ENCODE measurements around the gene DNAJC5. TPM values are rescaled to one million over a fixed set of nuclear protein-coding genes. Genes with fewer than 3 reads are reported as not detected.

Gene DNAJC5
- total and polyA plus RNA-seq, 9 of the 15 experiments (the other 6 are each of a cell fraction or from before 2014, with no cell fraction given): 0.95 to 42.8 (median 23.4) TPM

DNA sequence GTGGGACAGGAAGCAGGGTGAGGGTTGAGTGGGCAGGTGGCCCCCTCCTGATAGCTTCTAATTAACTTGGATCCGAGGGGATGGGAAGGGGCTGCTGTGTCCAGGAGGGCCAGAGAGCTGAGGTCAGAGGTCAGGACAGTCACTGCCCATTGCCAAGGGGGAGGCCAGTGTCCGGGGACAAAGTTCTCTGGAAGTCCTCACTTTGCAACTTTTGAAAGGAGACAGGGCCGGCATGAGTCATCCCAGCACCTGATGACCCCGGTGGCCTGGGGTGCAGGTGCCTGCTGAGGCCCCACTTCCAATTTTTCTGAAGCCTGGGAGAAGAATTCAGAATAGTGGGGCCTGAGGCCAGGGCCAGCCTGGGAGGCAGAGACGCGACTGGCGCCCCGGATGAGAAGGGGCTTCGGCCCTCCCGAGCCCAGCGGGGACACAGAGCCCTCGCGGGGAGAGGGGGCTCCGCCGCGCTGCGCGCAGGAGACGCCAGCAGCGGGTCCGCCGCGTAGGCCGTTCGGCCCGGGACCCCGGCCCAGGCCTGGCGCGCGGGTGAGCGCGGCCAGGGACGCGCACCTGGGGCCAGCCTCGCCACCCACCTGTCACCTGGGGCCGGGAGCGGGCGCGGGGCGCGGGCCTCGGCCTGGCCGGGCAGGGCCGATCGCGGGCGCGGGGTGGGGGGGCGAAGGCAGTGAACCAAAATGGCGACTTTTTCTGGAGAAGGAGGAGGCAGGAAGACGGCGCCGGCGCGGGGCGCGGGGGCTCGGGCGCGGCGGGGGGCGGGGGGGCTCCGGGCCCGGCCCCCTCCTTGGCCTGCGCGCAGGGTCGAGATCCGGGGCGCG, 74.2 kb downstream of the DNAJC5 start (continued):
- no peak for TF ChIP-seq HIVEP1 (CRISPR knock-in tag; IDR thresholded peaks at IDR 0.05)
- TF ChIP-seq YY1 (IDR thresholded peaks at IDR 0.05; ENCODE audit: borderline replicate concordance in 1 of 3, control insufficient read depth in 1 of 3, extremely low read depth in 1 of 3, insufficient read depth in 3 of 3, insufficient read length in 1 of 3, insufficient replicate concordance in 2 of 3, low read depth in 1 of 3, low read length in 2 of 3): peak; percentile 28 to 83 (median 58)
- TF ChIP-seq FOSL1 (tag; conservative IDR thresholded peaks at IDR 0.05): peak; percentile 67
- TF ChIP-seq ZNF551 (CRISPR knock-in tag; IDR thresholded peaks at IDR 0.05): no peak
- TF ChIP-seq BRD9 (IDR thresholded peaks at IDR 0.05; ENCODE audit: low read depth, partially characterized antibody): no peak
- 0 out of 2 replicates have a peak, but pooled peaks have one; percentile 37 for TF ChIP-seq ZNF143 (CRISPR knock-in tag; IDR thresholded peaks at IDR 0.05)
- 0 out of 2 replicates have a peak, but pooled peaks have one; percentile 42 for TF ChIP-seq POLR2G (IDR thresholded peaks at IDR 0.05; ENCODE audit: low read depth, low read length)
- TF ChIP-seq ZNF174 (CRISPR knock-in tag; IDR thresholded peaks at IDR 0.05): no peak
- no peak for TF ChIP-seq BDP1 (IDR thresholded peaks at IDR 0.05; ENCODE audit: insufficient read depth, insufficient read length)
- TF ChIP-seq CREBBP (IDR thresholded peaks at IDR 0.05; ENCODE audit: low read depth, low read length): no peak
- no peak for TF ChIP-seq PCBP2 (IDR thresholded peaks at IDR 0.05; ENCODE audit: low read depth, low read length, poor library complexity, severe bottlenecking)
- TF ChIP-seq RNF2 (IDR thresholded peaks at IDR 0.05): no peak
- TF ChIP-seq TAL1 (IDR thresholded peaks at IDR 0.05): no peak
- TF ChIP-seq, protein P1, sequence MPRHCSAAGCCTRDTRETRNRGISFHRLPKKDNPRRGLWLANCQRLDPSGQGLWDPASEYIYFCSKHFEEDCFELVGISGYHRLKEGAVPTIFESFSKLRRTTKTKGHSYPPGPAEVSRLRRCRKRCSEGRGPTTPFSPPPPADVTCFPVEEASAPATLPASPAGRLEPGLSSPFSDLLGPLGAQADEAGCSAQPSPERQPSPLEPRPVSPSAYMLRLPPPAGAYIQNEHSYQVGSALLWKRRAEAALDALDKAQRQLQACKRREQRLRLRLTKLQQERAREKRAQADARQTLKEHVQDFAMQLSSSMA (CRISPR knock-in tag; IDR thresholded peaks at IDR 0.05): no peak
- TF ChIP-seq L3MBTL2 (IDR thresholded peaks at IDR 0.05): no peak
- TF ChIP-seq ZNF282 (CRISPR knock-in tag; IDR thresholded peaks at IDR 0.05): no peak
- TF ChIP-seq, protein P2, sequence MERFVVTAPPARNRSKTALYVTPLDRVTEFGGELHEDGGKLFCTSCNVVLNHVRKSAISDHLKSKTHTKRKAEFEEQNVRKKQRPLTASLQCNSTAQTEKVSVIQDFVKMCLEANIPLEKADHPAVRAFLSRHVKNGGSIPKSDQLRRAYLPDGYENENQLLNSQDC (CRISPR knock-in tag; IDR thresholded peaks at IDR 0.05): no peak
- TF ChIP-seq, protein P3, sequence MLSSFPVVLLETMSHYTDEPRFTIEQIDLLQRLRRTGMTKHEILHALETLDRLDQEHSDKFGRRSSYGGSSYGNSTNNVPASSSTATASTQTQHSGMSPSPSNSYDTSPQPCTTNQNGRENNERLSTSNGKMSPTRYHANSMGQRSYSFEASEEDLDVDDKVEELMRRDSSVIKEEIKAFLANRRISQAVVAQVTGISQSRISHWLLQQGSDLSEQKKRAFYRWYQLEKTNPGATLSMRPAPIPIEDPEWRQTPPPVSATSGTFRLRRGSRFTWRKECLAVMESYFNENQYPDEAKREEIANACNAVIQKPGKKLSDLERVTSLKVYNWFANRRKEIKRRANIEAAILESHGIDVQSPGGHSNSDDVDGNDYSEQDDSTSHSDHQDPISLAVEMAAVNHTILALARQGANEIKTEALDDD (IDR thresholded peaks at IDR 0.05): no peak
- TF ChIP-seq KLF16 (IDR thresholded peaks at IDR 0.05): no peak
- no peak for TF ChIP-seq MAZ (CRISPR knock-in tag; conservative IDR thresholded peaks at IDR 0.05 in 1 of 2, IDR thresholded peaks at IDR 0.05 in 1 of 2)
- TF ChIP-seq XRCC5 (IDR thresholded peaks at IDR 0.05; ENCODE audit: low read depth, low read length): 0 out of 2 replicates have a peak, but pooled peaks have one; percentile 12
- TF ChIP-seq GATAD2A (IDR thresholded peaks at IDR 0.05): no peak
- TF ChIP-seq SREBF1 (IDR thresholded peaks at IDR 0.05; ENCODE audit: borderline replicate concordance, low read depth, low read length): no peak
- no peak for TF ChIP-seq DPF2 (IDR thresholded peaks at IDR 0.05)
- TF ChIP-seq RBM14 (IDR thresholded peaks at IDR 0.05; ENCODE audit: borderline replicate concordance, insufficient read depth, low read depth, low read length): no peak
- TF ChIP-seq TCFL5 (CRISPR knock-in tag; conservative IDR thresholded peaks at IDR 0.05): no peak
- 0 out of 4 replicates have a peak, but pooled peaks of 1 of the 2 experiments have one; percentile 23 for TF ChIP-seq NONO (IDR thresholded peaks at IDR 0.05; ENCODE audit: low read depth in 2 of 2, low read length in 1 of 2)
- no peak for TF ChIP-seq COPS2 (conservative IDR thresholded peaks at IDR 0.05)
- TF ChIP-seq ZNF780A (CRISPR knock-in tag; IDR thresholded peaks at IDR 0.05): no peak
